SK-N-SH treated with all-trans-retinoic acid at 6 μM for 48 hours (cell line): ENCODE data around the gene STAB2.

Experiments
- ATAC-seq: fragments of 200-7000 bp; cut with Tn5 transposase; 3 replicates; pipeline ENCODE4 v1.9.1; 2020; ENCODE audit warnings: mild to moderate bottlenecking, moderate library complexity
- ARNTL ChIP-seq: fragments of 450-650 bp; formaldehyde crosslinking; IDR thresholded peaks from 2 replicates; pipeline ENCODE4 v1.5.0; 2020; ENCODE audit warnings: low read depth, mild to moderate bottlenecking, moderate library complexity, borderline replicate concordance
- BACH2 ChIP-seq: fragments of 250-450 bp; sonication (Bioruptor Pico); IDR thresholded peaks from 2 replicates; pipeline ENCODE4 v1.9.0; 2021; ENCODE audit warnings: mild to moderate bottlenecking, borderline replicate concordance
- CSDC2 ChIP-seq: fragments of 250-450 bp; sonication (Bioruptor Pico); IDR thresholded peaks from 2 replicates; pipeline ENCODE4 v1.5.0; 2020; ENCODE audit warnings: mild to moderate bottlenecking, moderate library complexity
- ESRRG ChIP-seq: fragments of 250-450 bp; sonication (Bioruptor Pico); IDR thresholded peaks from 2 replicates; pipeline ENCODE4 v1.6.1; 2021; ENCODE audit warnings: mild to moderate bottlenecking
- GLIS3 ChIP-seq: fragments of 250-450 bp; sonication (Bioruptor Pico); IDR thresholded peaks from 2 replicates; pipeline ENCODE4 v1.5.0; 2020; ENCODE audit warnings: mild to moderate bottlenecking, moderate library complexity
- OSR1 ChIP-seq: fragments of 250-450 bp; sonication (Bioruptor Pico); IDR thresholded peaks from 2 replicates; pipeline ENCODE4 v1.8.0; 2022; ENCODE audit warnings: moderate library complexity, mild to moderate bottlenecking, inconsistent platforms
- RARB ChIP-seq: fragments of 250-450 bp; sonication (Bioruptor Pico); IDR thresholded peaks from 2 replicates; pipeline ENCODE4 v1.8.0; 2021; ENCODE audit warnings: mild to moderate bottlenecking, moderate library complexity
- SNAI2 ChIP-seq: fragments of 250-450 bp; sonication (Bioruptor Pico); IDR thresholded peaks from 2 replicates; pipeline ENCODE4 v1.5.0; 2020; ENCODE audit warnings: mild to moderate bottlenecking, moderate library complexity
- TCF4 ChIP-seq: fragments of 250-450 bp; sonication (Bioruptor Pico); IDR thresholded peaks from 2 replicates; pipeline ENCODE4 v1.8.0; 2021; ENCODE audit warnings: mild to moderate bottlenecking, moderate library complexity, borderline replicate concordance
- TOX ChIP-seq: fragments of 250-450 bp; sonication (Bioruptor Pico); IDR thresholded peaks from 2 replicates; pipeline ENCODE4 v1.8.0; 2021; ENCODE audit warnings: mild to moderate bottlenecking, moderate library complexity, borderline replicate concordance
- ZC3H10 ChIP-seq: fragments of 250-450 bp; sonication (Bioruptor Pico); IDR thresholded peaks from 2 replicates; pipeline ENCODE4 v1.5.1; 2021; ENCODE audit warnings: mild to moderate bottlenecking, moderate library complexity
- ZFP3 ChIP-seq: fragments of 250-450 bp; sonication (Bioruptor Pico); IDR thresholded peaks from 2 replicates; pipeline ENCODE4 v1.5.0; 2020; ENCODE audit warnings: mild to moderate bottlenecking, moderate library complexity
- ZFP30 ChIP-seq: fragments of 450-650 bp; formaldehyde crosslinking; IDR thresholded peaks from 2 replicates; pipeline ENCODE4 v1.5.0; 2022; ENCODE audit warnings: mild to moderate bottlenecking, moderate library complexity
- ZNF565 ChIP-seq: fragments of 450-650 bp; formaldehyde crosslinking; conservative IDR thresholded peaks from 2 replicates; pipeline ENCODE4 v1.5.0; 2020; ENCODE audit warnings: low read depth, mild to moderate bottlenecking, moderate library complexity
- ZNF70 ChIP-seq: fragments of 450-650 bp; formaldehyde crosslinking; IDR thresholded peaks from 2 replicates; pipeline ENCODE4 v1.5.0; 2020; ENCODE audit warnings: mild to moderate bottlenecking, moderate library complexity
- ZNF8 ChIP-seq: fragments of 450-650 bp; formaldehyde crosslinking; IDR thresholded peaks from 2 replicates; pipeline ENCODE4 v1.5.0; 2020; ENCODE audit warnings: mild to moderate bottlenecking, moderate library complexity
- TF ChIP-seq, protein P1 (sequence below): fragments of 250-450 bp; sonication (Bioruptor Pico); IDR thresholded peaks from 2 replicates; pipeline ENCODE4 v1.5.1; 2021; ENCODE audit warnings: mild to moderate bottlenecking, moderate library complexity
- TF ChIP-seq, protein P2 (sequence below): fragments of 250-450 bp; sonication (Bioruptor Pico); IDR thresholded peaks from 2 replicates; pipeline ENCODE4 v1.8.0; 2020; ENCODE audit warnings: mild to moderate bottlenecking, moderate library complexity, borderline replicate concordance
- TF ChIP-seq, protein P3 (sequence below): fragments of 250-450 bp; sonication (Bioruptor Pico); IDR thresholded peaks from 2 replicates; pipeline ENCODE4 v1.5.1; 2020; ENCODE audit warnings: low read depth, mild to moderate bottlenecking, moderate library complexity
- TF ChIP-seq, protein P4 (sequence below): fragments of 250-450 bp; sonication (Bioruptor Pico); IDR thresholded peaks from 2 replicates; pipeline ENCODE4 v1.8.0; 2021; ENCODE audit warnings: low read depth, mild to moderate bottlenecking, moderate library complexity, borderline replicate concordance
- TF ChIP-seq, protein P5 (sequence below): fragments of 250-450 bp; sonication (Bioruptor Pico); IDR thresholded peaks from 2 replicates; pipeline ENCODE4 v1.5.0; 2020; ENCODE audit warnings: mild to moderate bottlenecking, moderate library complexity

STAB2 gene

DNA sequence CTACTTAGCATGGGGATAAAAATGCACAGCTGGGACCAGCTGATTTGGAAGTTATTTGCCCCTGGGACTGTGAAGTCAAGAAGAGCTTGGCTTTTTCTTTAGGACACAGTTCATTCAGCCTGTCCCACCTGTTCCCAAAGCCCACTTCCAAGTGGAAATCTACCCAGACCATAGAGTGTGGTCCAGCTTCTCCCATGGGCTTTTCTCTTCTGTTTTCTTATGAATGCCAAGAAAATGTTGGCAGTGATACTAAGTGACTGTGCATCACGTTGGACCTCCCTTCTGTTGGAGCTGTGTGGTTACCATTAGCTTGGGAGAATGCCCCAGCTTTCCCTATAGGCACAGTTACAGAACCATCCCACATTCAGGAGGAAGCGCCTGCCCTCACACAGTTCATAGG is 164.5 kb downstream of the STAB2 start:
- no peak for ATAC-seq
- no peak for TF ChIP-seq ZNF8 (CRISPR knock-in tag)
- no peak for TF ChIP-seq ZC3H10 (CRISPR knock-in tag)

GRCh38 chr12:103755425-103755824 is 168.4 kb downstream of the STAB2 start:
- TF ChIP-seq BACH2, result no peak
- TF ChIP-seq, protein P1, sequence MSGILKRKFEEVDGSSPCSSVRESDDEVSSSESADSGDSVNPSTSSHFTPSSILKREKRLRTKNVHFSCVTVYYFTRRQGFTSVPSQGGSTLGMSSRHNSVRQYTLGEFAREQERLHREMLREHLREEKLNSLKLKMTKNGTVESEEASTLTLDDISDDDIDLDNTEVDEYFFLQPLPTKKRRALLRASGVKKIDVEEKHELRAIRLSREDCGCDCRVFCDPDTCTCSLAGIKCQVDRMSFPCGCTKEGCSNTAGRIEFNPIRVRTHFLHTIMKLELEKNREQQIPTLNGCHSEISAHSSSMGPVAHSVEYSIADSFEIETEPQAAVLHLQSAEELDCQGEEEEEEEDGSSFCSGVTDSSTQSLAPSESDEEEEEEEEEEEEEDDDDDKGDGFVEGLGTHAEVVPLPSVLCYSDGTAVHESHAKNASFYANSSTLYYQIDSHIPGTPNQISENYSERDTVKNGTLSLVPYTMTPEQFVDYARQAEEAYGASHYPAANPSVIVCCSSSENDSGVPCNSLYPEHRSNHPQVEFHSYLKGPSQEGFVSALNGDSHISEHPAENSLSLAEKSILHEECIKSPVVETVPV (CRISPR knock-in tag), result no peak
- no peak for TF ChIP-seq ZC3H10 (CRISPR knock-in tag)
- TF ChIP-seq ZFP30 (CRISPR knock-in tag), result no peak
- no peak for TF ChIP-seq GLIS3 (CRISPR knock-in tag)
- no peak for ATAC-seq

DNA sequence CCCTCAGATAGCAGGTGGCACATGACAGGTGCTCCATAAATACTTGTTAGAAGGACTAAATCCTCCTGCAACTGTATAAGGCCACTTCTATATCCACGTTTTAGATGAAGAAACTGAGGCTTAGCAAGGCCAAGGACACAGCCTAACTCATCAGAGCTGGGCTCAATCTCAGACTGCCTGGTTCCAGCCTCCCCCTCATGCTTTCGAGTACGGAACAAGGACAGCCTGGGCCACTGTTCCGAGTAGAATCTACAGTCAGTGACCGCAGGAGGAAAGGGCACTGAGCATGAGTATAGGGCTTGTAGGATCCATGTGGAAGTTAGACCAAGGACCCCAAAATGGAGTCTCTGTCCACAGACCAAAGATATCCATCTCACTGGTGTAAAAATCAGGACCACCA is 169.4 kb downstream of the STAB2 start:
- no peak for ATAC-seq
- TF ChIP-seq, protein P2, sequence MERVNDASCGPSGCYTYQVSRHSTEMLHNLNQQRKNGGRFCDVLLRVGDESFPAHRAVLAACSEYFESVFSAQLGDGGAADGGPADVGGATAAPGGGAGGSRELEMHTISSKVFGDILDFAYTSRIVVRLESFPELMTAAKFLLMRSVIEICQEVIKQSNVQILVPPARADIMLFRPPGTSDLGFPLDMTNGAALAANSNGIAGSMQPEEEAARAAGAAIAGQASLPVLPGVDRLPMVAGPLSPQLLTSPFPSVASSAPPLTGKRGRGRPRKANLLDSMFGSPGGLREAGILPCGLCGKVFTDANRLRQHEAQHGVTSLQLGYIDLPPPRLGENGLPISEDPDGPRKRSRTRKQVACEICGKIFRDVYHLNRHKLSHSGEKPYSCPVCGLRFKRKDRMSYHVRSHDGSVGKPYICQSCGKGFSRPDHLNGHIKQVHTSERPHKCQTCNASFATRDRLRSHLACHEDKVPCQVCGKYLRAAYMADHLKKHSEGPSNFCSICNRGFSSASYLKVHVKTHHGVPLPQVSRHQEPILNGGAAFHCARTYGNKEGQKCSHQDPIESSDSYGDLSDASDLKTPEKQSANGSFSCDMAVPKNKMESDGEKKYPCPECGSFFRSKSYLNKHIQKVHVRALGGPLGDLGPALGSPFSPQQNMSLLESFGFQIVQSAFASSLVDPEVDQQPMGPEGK (CRISPR knock-in tag), result no peak
- TF ChIP-seq ARNTL (no peak), ZNF565 (CRISPR knock-in tag) (no peak), SNAI2 (no peak), BACH2 (no peak), RARB (CRISPR knock-in tag) (no peak), ESRRG (CRISPR knock-in tag) (no peak), ZFP3 (CRISPR knock-in tag) (no peak), ZFP30 (CRISPR knock-in tag) (no peak), TCF4 (CRISPR knock-in tag) (no peak), ZC3H10 (CRISPR knock-in tag) (no peak), OSR1 (no peak)
- TF ChIP-seq, protein P3, sequence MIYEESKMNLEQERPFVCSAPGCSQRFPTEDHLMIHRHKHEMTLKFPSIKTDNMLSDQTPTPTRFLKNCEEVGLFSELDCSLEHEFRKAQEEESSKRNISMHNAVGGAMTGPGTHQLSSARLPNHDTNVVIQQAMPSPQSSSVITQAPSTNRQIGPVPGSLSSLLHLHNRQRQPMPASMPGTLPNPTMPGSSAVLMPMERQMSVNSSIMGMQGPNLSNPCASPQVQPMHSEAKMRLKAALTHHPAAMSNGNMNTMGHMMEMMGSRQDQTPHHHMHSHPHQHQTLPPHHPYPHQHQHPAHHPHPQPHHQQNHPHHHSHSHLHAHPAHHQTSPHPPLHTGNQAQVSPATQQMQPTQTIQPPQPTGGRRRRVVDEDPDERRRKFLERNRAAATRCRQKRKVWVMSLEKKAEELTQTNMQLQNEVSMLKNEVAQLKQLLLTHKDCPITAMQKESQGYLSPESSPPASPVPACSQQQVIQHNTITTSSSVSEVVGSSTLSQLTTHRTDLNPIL, result no peak
- TF ChIP-seq, protein P4, sequence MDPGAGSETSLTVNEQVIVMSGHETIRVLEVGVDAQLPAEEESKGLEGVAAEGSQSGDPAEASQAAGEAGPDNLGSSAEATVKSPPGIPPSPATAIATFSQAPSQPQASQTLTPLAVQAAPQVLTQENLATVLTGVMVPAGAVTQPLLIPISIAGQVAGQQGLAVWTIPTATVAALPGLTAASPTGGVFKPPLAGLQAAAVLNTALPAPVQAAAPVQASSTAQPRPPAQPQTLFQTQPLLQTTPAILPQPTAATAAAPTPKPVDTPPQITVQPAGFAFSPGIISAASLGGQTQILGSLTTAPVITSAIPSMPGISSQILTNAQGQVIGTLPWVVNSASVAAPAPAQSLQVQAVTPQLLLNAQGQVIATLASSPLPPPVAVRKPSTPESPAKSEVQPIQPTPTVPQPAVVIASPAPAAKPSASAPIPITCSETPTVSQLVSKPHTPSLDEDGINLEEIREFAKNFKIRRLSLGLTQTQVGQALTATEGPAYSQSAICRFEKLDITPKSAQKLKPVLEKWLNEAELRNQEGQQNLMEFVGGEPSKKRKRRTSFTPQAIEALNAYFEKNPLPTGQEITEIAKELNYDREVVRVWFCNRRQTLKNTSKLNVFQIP (CRISPR knock-in tag), result no peak
- TF ChIP-seq, protein P1 (CRISPR knock-in tag), result no peak

- ATAC-seq, result no peak
- TF ChIP-seq, protein P5, sequence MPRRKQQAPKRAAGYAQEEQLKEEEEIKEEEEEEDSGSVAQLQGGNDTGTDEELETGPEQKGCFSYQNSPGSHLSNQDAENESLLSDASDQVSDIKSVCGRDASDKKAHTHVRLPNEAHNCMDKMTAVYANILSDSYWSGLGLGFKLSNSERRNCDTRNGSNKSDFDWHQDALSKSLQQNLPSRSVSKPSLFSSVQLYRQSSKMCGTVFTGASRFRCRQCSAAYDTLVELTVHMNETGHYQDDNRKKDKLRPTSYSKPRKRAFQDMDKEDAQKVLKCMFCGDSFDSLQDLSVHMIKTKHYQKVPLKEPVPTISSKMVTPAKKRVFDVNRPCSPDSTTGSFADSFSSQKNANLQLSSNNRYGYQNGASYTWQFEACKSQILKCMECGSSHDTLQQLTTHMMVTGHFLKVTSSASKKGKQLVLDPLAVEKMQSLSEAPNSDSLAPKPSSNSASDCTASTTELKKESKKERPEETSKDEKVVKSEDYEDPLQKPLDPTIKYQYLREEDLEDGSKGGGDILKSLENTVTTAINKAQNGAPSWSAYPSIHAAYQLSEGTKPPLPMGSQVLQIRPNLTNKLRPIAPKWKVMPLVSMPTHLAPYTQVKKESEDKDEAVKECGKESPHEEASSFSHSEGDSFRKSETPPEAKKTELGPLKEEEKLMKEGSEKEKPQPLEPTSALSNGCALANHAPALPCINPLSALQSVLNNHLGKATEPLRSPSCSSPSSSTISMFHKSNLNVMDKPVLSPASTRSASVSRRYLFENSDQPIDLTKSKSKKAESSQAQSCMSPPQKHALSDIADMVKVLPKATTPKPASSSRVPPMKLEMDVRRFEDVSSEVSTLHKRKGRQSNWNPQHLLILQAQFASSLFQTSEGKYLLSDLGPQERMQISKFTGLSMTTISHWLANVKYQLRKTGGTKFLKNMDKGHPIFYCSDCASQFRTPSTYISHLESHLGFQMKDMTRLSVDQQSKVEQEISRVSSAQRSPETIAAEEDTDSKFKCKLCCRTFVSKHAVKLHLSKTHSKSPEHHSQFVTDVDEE (CRISPR knock-in tag), result no peak
- TF ChIP-seq SNAI2 (no peak), CSDC2 (CRISPR knock-in tag) (no peak), BACH2 (no peak), GLIS3 (CRISPR knock-in tag) (no peak), ESRRG (CRISPR knock-in tag) (no peak), ZNF70 (CRISPR knock-in tag) (no peak), ZC3H10 (CRISPR knock-in tag) (no peak), TOX (CRISPR knock-in tag) (no peak), RARB (CRISPR knock-in tag) (no peak), ZFP3 (CRISPR knock-in tag) (no peak), TCF4 (CRISPR knock-in tag) (no peak), OSR1 (no peak)
- TF ChIP-seq, protein P4 (CRISPR knock-in tag), result no peak
- TF ChIP-seq, protein P2 (CRISPR knock-in tag), result no peak
Observed at GRCh38 chr12:103757248-103757647, 170.2 kb downstream of the STAB2 start.
